Nucleus accumbens (tissue), 56 donors: ENCODE measurements around the gene KRTAP4-11.
"Not testable (repeated sequence)": the region's sequence is repeated elsewhere in the genome, so short reads cannot be mapped to it uniquely, and the experiment has no call there.

Experiments used
- DNase-seq, 56 donors: peaks; one replicate each; lab custom pipeline; 2025; lab: John Stamatoyannopoulos, UW

The KRTAP4-11 gene

DNA sequence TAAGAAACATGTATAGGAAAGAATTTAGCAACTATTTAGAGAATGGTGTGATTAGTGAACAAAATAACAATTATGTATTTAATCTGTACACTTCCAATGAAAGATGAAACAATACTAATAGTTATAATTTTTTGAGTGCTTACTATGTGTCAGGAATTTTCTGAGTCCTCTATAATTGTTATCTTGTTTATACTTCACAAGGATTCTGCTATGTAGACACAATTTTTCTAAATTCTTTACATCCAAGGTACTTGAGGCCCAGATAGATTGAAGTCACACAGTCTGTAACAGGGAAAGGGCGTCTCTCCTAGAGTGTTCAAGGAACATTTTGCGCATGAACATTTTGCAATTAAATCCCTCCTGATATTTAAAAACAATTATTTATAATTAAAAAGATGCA is 6.9 kb upstream of the KRTAP4-11 start:
- DNase-seq, result no peak

DNA sequence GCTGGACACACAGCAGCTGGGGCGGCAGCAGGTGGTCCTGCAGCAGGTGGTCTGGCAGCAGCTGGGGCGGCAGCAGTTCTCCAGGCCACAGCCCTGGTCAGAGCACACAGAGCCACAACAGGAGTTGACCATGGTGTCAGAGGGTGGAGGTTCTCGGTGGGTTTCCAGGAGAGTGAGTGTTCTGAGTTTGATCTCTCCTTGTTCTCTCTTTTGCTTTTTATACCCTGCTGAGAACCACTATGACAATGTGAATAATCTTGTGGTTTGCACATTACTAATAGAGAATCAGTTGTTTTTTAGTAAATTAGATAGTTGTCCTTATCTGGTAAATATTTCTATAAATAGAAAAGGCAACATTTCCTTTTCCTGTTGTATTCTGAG is 5.8 kb upstream of the KRTAP4-11 start, which contains the start of gene KRTAP4-12:
Gene KRTAP4-12 (minus strand): TSS at position 192 of the 381 bp plus-strand sequence. CDS start 60 bp downstream, at position 132.
- not testable (repeated sequence) for DNase-seq

DNA sequence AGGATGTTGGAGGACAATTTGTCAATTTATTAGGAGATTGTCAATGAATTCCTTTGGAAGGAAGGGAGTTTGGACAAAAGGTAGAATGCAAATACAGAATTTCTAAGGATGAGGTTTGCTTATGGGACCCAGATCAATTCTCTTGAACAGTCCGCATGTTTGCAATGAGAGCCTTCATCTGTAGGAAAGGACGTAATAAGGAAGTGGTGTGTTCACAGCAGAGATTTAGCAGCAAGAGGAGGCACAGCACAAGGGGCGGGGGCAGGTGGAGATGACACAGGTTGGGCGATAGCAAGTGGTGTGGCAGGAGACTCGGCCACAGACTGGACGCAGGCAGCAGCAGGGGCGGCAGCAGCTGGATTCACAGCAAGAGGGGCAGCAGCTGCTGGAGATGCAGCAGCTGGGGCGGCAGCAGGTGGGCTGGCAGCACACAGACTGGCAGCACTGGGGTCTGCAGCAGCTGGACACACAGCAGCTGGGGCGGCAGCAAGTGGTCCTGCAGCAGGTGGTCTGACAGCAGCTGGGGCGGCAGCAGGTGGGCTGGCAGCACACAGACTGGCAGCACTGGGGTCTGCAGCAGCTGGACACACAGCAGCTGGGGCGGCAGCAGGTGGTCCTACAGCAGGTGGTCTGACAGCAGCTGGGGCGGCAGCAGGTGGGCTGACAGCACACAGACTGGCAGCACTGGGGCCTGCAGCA is 5.3 kb upstream of the KRTAP4-11 start:
- not testable (repeated sequence) for DNase-seq

DNA sequence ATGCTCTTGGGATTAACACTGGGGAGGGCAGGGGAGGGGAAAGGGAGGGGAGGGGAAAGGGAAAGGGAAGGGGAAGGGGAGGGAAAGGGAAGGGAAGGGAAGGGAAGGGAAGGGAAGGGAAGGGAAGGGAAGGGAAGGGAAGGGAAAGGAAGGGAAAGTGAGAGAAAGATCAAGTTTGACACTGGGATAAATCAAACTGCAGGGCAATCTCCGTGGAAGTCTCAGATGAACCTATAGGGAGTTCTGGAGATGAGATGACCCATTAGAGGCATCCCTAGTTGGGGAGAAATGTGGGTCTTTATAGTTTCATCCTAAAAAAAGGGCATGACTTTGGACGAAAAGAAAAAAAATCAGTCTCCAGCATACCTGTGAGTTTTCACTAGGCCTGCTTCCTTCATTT is 3.6 kb upstream of the KRTAP4-11 start:
- no peak for DNase-seq

DNA sequence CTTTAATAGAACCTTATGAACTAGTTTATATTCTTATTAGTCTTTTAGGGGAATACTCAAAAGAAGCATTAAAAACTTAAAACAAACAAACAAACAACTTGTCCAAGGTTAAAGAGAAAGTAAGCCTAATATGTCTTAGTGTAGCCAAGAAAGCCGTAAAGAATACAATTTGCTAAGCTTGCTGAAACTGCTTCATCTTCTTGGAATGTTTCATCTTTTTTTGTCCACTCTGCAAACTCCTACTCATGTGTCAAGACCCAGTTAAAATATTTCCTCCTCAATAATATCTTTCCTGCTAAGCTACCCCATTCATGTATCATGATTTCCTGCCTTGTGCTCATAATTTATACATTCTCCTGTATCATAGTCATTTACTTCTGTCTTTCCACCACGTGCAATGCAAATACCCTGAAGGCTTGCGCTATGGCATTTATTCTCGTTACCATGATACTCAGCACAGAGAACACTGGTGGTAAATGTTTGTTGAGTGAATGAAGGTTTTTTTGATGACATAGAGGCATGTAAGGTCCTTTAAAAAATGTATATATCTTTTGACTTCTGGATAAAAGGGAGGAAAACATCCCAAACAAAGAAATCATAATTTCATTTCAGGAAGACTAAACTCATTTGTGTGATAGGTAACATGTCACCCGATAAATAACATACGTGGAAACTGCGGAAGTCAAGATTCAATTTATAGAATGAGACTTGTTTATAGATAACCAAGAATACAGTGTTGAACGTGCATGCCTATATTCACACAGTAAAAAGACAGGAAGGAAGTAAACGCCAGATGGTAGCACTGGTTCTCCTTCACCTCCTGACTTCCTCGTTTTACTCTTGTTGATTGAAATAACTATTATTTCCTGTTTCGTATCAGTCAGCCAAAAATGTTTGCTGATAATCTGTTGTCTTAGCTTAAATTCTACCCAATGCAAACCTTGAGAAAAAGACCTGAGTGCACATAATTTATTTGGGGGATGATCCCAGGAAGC is 1.8 kb upstream of the KRTAP4-11 start:
- DNase-seq, result not testable (repeated sequence)

DNA sequence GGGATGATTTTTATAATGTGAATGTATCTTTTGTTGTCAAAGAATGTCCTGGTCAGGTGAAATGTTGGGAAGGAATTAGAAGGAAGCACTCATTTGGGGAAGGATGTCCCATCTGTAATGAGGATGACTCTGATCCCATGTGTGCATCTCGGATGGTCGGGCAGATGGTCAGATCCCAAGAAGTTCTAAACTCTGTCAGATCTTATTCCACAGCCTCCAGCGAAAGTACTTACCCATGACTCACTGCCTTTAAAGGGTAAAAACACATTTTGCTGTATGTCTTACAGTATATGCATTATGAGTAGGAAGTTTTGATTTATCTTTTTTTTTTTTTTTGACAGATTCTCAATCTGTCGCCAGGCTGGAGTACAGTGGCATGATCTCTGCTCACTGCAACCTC is 548 bp upstream of the KRTAP4-11 start:
- DNase-seq, result no peak

DNA sequence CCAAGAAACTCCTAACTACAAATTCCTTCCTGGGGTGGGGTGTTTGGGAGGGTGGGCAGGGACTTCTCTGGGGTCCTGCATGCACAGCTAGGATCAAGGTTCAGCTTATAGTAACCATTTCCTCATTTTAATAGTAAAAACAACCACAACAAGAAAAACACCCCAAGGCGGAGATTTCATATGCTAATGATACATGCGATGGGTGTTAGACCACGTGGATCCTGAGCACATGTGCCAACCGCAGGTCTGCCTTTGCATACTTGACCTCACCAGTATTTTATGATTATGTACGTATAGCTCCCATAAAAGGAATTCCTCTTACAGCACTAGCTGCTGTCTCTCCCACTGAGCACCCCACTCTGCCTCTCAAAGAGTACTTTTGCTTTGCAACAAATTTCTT is 1.9 kb downstream of the KRTAP4-11 start:
- no peak for DNase-seq

DNA sequence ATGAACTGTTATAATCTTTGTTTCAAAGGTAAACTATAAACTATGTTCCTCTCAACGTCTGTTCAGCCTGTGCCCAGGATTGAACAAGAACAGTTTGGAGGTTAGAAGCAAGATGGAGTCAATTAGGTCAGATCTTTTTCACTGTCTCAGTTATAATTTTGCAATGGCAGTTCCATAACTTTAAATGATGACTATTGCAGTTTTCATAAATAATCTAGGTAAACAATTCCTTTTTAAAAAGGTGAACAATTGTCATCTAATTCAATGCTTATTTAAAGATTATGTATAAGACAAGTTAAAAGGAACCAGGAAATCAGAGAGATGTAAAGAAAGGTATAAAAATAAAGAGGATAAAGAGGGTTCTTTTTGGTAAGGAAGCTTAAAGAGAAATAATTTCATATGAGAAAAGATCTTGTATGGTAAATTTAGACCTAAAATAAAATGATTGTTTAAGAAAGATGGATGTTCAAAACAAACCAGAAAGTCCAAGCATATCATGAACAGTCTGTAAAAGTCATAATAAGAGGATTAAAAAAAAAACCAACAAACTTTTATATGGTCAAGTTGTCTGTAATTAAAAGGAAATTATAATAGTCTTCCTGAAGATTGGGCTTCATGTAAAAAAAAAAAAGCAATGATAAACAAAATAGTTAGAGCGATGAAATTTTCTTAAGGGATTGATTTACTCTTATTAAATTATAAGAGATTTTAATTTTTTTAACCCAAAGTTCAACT is 6.9 kb downstream of the KRTAP4-11 start:
- DNase-seq, result no peak

DNA sequence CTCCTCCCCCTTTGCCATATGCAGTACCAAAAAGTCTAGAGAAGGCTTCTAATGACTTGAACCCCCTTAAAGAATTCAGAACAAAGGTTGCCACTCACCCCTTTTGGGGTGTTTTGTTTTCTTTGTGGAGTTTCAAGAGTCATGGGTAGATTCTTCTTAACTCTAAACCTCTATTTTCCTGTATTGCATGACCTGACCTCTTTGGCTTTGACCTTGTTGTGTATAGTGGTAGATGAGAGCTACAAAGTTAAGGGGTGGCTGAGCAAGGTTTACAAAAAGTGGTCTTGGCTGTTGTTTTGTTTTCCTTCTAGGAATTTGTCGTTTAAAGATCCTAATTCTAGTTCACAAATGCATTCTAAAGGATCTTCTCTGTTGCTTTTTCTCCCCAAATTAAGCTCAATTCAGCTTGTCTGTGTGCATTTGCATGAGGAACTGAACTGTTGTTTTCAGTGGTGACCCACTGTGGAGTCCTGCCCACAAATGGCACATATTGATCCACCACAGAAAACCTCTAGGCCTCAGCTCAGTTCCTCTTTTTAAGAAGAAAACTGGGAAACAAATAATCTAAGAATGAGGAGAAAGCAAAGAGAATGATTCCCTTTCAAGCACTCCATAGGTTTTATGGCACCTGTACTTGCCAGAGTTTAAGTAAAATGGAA is 9.3 kb downstream of the KRTAP4-11 start:
- not testable (repeated sequence) for DNase-seq

DNA sequence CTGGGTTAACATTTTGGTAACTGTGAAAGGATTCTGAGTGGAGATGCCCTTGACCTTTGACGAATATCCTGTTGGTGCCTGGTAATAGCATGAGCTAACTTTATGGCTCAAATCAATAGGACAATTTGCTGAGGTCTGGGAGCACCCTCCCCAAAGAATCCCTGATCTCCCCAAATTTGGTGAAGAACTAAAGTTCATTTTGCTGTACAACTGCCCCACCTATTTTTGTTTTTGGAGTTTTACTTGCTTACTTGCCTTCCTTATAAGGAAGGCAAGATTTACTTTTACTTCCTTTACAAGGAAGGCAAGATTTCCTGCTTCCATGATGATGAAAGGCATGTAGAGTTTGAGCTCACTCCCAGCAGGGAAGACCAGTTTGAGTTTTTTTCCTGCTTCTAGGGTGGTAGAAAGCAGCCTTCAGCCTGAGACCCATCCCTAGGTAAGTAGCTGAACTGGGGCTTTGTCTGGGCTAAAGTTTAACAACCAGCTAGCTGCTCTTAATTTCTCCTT is 10.2 kb downstream of the KRTAP4-11 start:
- DNase-seq, result no peak

DNA sequence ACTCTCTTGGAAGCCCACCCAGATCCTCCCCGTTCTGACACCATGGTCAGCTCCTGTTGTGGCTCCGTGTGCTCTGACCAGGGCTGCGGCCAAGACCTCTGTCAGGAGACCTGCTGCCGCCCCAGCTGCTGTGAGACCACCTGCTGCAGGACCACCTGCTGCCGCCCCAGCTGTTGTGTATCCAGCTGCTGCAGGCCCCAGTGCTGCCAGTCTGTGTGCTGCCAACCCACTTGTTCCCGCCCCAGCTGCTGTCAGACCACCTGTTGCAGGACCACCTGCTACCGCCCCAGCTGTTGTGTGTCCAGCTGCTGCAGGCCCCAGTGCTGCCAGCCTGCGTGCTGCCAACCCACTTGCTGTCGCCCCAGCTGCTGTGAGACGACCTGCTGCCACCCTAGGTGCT is 12.8 kb downstream of the KRTAP4-11 start, which contains the start of gene KRTAP4-9:
Gene KRTAP4-9 (plus strand): TSS at position 43 of the 400 bp plus-strand sequence. CDS start 0 bp downstream, at position 43.
- DNase-seq, result not testable (repeated sequence)

DNA sequence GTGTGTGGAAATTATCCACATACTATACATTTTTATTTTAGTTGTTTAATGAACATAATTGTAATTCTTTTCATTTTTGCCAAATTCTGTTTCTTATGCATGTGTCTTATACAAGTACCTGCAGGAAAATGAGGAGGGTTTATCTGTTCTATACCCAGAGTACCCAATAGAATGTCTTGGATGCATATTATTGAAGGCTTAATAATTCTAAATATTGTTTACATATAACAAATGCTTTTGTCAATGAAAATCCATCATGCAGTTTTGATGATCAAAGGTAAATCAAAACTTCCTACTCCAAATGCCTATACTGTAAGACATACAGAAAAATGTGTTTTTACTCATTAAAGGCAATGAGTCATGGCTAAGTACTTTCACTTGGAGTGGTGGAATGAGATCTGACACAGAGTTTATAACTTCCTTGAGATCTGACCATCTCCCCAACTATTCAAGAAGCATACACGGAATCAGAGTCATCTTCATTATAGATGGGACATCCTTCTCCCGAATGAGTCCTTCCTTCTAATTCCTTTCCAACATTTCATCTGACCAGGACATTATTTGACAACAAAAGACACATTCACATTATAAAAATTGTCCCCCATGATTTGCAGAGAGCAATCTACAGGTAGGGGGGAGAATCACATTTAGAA is 13.7 kb downstream of the KRTAP4-11 start:
- not testable (repeated sequence) for DNase-seq

DNA sequence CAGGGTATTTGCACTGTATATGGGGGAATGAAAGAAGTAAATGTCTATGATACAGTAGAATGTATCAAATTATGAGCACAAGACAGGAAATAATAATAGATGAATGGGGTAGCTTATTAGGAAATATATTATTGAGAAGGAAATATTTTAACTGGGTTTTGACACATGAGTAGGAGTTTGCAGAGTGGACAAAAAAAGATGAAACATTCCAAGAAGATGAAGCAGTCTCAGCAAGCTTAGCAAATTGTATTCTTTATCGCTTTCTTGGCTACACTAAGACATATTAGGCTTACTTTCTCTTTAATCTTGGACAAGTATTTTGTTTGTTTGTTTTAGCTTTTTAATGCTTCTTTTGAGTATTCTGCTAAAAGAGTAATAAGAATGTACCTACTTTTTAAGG is 14.3 kb downstream of the KRTAP4-11 start:
- no peak for DNase-seq

DNA sequence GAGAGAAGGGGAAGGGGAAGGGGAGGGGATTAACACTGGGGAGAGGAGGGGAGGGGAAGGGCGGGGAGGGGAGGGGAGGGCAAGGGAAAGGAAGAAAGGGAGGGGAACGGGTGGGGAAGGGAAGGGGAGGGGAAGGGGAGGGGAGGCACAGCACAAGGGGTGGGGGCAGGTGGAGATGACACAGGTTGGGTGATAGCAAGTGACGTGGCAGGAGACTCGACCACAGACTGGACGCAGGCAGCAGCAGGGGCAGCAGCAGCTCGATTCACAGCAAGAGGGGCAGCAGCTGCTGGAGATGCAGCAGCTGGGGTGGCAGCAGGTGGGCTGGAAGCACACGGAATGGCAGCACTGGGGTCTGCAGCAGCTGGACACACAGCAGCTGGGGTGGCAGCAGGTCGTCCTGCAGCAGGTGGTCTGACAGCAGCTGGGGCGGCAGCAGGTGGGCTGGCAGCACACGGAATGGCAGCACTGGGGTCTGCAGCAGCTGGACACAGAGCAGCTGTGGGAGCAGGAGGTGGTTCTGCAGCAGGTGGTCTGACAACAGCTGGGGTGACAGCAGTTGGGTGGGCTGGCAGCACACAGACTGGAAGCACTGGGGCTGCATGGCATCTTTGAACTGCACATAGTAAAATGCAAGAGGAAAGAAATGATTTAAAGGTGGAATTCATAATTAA is 16.4 kb downstream of the KRTAP4-11 start, which contains the start of gene KRTAP4-16:
Gene KRTAP4-16 (minus strand): TSS at position 624 of the 674 bp plus-strand sequence. CDS start 0 bp downstream, at position 624.
- DNase-seq, result no peak

DNA sequence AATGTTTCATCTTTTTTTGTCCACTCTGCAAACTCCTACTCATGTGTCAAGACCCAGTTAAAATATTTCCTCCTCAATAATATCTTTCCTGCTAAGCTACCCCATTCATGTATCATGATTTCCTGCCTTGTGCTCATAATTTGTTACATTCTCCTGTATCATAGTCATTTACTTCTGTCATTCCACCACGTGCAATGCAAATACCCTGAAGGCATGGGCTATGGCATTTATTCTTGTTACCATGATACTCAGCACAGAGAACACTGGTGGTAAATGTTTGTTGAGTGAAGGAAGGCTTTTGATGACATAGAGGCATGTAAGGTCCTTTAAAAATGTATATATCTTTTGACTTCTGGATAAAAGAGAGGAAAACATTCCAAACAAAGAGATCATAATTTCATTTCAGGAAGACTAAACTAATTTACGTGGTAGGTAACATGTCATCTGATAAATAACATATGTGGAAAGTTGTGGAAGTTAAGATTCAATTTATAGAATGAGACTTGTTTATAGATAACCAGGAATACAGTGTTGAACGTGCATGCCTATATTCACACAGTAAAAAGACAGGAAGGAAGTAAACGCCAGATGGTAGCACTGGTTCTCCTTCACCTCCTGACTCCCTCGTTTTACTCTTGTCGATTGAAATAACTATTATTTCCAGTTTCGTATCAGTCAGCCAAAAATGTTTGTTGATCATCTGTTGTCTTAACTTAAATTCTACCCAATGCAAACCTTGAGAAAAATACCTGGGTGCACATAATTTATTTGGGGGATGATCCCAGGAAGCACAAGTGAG is 18.3 kb downstream of the KRTAP4-11 start:
- DNase-seq, result not testable (repeated sequence)

DNA sequence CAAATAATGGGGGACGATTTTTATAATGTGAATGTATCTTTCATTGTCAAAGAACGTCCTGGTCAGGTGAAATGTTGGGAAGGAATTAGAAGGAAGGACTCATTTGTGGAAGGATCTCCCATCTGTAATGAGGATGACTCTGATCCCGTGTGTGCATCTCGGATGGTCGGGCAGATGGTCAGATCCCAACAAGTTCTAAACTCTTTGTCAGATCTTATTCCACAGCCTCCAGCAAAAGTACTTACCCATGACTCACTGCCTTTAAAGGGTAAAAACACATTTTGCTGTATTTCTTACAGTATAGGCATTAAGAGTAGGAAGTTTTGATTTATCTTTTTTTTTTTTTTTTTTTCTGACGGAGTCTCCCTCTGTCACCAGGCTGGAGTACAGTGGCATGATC is 19.7 kb downstream of the KRTAP4-11 start:
- DNase-seq, result no peak

DNA sequence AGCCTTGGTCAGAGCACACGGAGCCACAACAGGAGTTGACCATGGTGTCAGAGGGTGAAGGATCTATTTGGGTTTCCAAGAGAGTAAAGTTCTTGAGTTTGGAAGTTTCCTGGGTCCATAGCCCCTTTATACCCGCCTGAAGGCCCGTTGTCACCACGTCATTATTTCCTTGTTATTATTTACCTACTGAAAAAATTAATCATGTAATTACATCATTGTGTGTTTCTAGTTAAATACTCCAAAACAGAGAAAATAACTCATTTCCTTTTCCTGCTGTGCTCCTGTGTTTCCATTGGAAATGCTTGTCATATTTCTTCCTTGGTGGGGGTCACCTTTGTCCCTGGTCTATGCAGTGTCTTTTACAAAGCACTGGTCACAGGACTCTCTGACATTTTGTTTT is 20.1 kb downstream of the KRTAP4-11 start, which contains the start of gene KRTAP4-8:
Gene KRTAP4-8 (minus strand): TSS at position 101 of the 400 bp plus-strand sequence. CDS start 58 bp downstream, at position 43.
- no peak for DNase-seq

DNA sequence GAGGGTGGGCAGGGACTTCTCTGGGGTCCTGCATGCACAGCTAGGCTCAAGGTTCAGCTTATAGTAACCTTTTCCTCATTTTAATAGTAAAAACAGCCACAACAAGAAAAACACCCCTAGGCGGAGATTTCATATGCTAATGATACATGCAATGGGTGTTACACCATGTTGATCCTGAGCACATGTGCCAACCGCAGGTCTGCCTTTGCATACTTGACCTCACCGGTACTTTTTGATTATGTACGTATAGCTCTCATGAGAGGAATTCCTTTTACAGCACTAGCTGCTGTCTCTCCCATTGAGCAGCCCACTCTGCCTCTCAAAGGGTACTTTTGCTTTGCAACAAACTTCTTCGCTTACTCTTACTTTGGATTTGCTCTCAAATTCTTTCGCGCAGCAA is 22.1 kb downstream of the KRTAP4-11 start:
- DNase-seq, result no peak
